HG03521 (cell line): ENCODE results near the gene PHF20.
"Not testable (repeated sequence)": the region's sequence is repeated elsewhere in the genome, so short reads cannot be mapped to it uniquely, and the experiment has no call there.

Experiments
- ATAC-seq: cut with Tn5 transposase; IDR thresholded peaks from one replicate; pipeline ENCODE4 v1.9.1; 2021; ENCODE audit warnings: mild to moderate bottlenecking, moderate library complexity; ENCODE audit not compliant: unreplicated experiment

The PHF20 gene

DNA sequence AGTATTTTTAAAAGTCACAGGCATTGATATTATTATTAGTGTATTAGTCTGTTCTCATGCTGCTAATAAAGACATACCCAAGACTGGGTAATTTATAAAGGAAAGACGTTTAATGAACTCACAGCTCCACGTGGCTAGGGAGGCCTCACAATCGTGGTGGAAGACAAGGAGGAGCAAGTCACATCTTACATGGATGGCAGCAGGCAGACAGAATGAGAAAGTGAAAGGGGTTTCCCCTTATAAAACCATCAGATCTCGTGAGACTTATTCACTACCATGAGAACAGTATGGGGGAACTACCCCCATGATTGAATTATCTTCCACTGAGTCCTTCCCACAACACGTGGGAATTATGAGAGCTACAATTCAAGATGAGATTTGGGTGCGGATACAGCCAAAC, 187.5 kb downstream of the PHF20 start:
- not testable (repeated sequence) for ATAC-seq

DNA sequence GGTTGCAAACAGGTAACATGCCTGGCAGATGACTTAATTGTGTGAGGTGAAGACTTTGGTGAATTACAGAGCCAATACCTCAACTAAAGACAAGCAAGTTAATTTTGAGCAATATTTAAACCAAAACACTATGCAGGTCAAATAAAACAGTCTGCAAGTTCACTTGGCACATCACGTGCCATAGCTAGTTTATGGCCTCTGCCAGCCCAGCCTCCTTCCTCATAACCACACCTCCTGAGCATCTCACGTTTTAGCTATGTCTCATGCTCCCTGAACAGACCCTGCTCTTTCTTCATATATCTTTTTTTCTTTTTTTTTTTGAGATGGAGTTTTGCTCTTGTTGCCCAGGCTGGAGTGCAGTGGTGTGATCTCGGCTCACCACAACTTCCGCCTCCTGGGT, 192.1 kb downstream of the PHF20 start:
- ATAC-seq: no peak

DNA sequence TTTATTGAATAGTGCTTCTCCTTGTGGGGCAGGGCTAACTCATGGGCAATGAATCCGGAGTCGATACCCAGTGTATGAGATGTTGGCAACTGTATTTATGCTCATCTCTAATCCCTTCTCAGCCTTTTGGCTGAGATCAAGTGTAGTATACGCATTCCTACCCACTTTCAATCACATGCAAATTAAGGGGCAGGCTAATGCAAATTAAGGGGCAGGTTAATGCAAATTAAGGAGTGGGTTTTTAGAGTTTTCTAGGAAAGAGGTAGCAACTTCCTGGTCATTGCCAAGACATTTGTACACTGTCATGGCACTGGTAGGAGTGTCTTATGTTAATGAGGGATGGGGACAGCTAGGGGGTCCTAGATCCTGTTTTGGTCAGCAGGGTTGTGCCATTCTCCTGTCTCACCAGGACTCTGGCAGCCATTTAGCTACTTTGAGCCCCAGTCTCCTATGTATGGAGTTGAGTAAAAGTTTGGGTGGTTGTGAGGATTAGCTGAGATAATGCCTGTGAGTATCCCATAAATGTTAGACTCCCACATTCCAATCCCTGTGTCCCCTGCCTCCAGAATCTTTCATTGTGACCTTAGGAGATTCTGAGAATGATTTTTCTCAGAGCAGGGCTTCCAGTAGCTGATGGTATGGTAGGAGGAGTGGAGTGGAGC, 196.3 kb downstream of the PHF20 start, which contains the start of gene CNBD2:
TSS of gene CNBD2 (plus strand) at position 612 of the 662 bp plus-strand sequence. CDS start 173 bp downstream, outside the sequence.
- ATAC-seq: no peak

DNA sequence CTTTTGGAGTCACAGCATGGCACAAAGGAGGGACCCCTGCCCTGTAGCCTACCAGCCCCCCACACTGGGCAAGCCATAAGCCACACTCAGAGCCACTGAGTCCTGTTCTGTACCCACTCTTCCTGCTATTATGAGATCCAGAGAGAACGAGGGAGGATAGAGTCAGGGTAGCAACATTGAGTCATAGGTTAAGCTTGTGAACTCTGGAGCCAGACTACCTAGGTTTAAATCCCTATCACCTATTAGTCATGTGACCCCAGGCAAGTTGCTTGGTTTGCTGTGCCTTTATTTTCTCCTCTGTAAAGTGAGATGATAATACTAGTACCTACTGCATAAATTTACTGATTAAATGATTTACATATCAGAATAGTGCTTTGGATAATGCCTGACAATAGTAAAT, 197.1 kb downstream of the PHF20 start:
- ATAC-seq: no peak

DNA sequence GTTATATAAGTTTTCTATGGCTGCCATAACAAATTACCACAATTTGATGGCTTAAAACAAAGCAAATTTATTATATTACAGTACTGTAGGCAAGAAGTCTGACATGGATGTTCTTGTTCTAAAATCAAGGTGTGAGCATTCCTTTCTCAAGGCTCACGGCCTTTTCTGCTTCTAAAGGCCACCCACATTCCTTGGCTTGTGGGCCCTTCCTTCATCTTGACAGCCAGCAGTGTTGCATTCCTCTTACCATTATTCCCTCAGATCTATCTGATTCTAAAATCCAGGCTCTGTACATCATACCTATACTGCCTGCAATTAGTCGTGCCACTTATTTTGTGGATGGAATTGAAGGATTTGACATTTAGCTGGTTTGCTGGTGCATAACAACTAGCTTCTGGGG, 200.2 kb downstream of the PHF20 start:
- no peak for ATAC-seq

DNA sequence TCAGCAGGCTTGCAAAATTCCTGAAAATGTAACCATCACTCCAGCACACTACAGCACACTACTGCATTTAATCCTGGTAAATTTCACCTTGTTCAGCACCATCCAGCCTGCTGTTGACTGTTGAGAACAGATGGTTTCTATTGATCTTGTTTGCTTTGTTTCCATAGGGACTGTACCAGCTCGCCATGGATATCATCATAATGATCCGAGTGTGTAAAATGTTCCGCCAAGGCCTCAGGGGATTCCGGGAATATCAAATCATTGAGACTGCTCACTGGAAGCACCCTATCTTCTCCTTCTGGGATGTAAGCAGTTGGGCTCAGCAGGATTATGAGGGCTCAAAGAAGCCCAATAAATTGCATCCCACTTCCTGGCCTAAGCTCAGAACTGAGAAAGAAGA, 200.6 kb downstream of the PHF20 start:
- ATAC-seq: no peak

DNA sequence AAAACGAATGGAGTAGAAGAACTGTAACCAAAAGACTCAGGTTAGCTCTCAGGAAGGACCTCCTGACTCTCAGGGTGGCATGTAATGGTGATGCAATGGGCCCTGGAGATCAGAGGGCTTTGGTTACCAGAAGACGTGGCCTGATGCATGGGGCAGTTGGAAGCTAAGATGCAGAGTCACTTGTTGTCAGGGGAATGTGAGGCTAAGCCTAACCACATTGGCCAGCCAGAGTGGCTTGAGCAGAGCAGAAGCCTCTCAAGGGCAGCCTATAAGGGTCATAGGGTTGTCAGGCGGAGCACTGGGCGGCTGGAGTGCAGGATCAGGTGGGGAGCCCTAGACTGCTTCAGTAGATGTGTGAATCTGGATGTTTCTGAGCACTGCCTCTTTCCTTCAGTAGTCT, 202.4 kb downstream of the PHF20 start:
- ATAC-seq: no peak

DNA sequence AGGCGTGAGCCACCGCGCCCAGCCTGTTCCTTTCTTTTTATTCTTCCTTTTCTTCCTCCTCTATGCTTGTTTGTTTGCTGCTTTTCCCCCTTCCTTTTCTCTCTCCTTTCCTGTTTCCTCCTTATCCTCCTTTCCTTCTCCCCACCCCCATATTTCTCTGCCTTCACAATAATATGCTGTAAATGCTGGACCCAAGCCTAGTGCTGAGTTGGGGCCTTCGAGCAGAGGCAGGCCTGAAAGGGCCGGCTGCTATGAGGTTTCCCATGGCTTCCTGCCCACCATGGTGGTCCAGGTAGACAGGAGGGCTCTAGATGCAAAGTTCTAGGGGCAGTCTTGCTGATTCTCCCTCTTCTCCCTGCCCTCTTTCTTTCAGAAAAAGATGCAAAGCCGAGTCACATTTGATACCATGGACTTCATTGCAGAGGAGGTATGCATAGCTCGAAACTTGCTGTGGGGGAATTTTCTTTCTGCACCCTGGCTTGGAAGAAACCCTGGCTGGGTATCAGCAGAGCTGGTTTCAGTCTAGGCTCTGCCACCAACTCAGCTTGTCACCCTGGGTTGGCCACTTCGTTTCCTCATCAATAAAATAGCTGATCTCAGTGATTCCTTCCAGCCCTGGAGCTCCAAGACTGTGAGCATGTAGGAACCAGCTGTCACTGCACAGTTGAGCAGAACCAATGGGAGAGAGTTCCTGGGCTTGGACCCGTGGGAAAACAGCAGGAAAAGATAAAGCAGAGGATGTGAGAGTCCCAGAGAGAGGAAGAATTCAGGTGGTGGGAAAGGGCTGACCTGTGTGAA, 204.0 kb downstream of the PHF20 start:
- ATAC-seq: no peak

DNA sequence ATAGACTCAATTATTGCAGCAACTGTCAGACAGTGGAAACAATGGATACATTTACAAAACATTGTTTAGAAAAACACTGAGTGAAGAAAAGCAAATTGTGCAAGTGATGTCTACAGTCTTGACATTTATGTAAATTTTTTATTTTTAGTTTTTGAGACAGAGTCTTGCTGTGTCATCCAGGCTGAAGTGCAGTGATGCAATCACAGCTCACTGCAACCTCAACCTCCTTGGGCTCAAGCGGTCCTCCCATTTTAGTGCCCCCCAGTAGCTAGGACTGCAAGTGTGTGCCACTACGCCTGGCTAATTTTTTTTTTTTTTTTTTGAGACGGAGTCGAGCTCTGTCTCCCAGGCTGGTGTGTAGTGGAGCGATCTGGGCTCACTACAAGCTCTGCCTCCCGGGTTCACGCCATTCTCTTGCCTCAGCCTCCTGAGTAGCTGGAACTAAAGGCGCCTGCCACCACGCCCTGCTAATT, 206.3 kb downstream of the PHF20 start:
- ATAC-seq: no peak

DNA sequence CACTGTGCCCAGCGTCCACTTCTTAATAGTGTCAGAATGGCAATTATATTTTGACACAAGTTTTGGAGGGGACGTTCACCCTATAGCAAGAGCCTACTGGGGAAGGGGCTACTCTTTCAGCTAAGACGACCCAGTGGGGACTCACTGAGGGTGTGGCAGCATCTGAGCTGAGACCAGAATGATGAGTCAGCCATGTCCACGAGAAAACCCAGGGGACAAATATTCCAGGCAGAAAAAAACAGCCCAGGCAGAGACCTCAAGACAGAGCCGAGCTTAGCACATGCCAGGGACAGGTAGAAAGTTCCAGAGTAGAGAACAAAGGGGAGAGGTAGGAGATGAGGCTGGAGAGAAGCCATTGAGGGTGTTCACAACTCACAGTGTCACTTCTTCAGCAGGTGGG, 207.7 kb downstream of the PHF20 start:
- ATAC-seq: no peak

DNA sequence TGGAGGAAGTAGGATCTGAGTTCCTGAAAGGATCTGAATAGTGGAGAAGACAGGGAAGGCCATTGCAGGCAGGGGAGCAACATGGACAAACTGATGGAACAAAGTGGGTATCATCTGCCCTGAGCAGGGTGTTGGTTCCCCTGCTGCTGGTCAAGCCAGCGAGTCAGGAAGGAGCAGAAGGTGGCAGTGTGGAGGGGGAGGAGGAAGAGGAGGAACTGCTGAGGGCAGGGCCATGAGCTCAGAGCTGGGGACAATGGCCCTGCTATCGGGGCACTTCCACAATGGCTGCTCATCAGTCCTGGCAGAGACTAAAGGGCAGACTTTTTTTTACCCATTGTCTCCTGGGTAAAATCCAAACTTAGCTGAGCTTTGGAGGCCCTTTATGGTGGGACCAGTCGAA, 210.2 kb downstream of the PHF20 start:
- ATAC-seq: no peak

DNA sequence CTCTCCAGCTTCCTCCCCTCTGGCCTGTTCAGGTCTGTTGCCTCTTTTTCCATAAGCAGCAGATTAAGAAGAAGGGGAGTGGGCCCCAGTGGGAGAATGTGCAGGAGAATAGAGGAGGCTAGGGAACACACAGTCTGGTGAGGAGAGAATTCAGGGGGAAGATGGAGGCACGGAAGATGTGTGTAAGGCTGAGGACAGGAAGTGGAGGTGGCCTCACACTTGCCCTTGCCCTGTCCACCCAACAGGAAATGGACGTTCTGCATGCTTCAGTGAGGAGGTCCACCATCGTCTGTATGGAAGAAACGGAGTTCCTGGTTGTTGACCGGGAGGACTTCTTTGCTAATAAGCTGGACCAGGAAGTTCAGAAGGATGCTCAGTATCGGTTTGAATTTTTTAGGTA, 212.6 kb downstream of the PHF20 start:
- no peak for ATAC-seq

DNA sequence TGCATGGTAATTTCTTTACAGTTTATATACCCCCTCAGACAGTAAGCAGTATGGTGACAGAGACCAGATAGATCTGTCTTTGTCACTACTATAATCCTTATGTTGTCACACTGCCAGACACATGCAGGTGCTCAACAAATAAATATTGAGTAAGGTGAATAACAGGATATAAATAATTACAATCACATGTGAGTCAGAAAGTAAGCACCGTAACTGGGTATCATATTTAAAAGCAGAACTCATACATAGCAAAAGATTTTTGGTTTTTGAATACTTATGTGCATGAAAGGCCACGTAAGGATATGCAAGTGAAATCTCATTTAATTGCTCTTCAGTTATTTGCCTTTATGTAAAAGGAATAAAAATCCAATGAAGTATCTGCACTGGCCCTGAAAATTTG, 214.0 kb downstream of the PHF20 start:
- no peak for ATAC-seq

DNA sequence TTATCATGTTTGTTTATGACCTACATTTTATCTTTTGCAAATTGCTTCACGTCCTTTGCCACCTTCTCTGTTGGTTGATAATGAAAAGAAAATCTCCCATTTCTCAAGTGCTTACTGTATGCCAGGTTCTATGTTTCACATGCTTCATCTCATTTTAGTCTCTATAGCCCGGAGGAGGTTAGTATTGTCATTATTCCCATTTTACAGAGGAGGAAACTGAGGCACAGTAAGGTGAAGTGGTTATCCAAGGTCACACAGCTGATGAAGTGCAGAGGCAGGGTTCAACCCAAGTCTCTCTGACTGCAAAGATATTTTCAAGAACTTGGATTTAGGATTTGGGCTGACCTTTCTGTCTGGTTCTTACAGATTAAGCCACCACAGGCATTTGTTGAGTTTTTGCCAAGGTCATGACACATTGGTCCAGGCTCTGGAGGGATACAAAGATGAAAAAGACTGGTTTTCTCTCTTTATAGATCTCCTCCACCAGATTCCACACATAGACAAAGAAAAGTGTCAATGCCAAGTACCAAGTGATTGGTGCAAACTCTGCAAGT, 217.2 kb downstream of the PHF20 start:
- no peak for ATAC-seq

DNA sequence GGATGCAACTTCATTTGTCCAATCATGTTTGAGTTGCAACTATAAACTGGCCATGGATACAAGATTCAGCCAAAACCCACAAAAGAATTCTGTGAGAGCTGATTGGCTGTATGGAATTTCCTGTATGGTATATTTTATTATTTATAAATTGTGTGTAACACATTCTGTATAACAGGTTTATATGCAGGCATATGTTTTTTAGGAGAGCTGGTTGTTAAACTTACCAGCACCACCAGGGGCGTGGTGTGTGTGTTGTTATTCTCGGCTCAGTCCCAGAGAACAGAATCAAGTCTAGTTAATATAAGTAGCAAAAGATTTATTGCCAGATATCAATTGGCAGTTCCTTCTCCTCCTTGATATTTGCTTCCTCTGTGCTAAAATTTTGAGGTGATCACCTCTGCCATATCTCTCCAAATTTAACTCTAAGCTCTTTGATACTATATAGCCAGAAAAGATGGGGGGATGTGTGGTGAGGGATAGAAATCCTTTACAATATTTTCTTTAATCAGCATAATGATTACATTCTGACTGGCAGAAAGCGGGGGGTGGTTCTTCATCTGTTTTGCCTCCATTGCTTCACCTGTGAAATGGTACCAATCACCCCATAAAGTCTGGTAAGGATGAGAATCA, 219.4 kb downstream of the PHF20 start:
- no peak for ATAC-seq

DNA sequence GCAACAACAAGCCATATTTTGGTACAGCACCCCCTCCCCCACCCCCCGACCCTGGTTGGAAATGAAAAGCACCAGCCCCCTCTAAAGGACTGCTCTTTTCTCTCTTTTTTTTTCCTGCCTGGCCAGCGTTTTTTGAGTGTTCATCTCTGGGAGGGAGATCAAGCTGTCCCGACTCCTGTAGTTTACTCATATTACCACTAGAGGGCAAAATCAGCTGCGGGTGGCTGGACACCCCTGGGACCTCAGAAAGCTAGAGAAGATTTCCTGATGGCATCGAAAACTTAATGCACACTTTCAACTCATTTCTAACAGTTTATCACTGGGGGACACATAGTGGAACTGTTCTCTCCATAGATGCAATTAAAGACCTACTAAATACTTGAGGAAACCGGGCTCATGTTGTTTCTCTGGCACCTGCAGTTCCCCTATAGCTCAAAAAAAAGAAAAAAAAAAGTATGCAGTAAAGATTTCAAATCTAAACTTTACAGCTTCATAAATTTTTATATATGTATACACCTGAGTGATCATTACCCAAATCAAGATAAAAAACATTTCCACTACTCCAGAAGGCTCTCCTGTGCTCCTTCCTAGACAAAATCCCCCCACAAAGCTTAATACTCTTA, 221.0 kb downstream of the PHF20 start:
- ATAC-seq: no peak

DNA sequence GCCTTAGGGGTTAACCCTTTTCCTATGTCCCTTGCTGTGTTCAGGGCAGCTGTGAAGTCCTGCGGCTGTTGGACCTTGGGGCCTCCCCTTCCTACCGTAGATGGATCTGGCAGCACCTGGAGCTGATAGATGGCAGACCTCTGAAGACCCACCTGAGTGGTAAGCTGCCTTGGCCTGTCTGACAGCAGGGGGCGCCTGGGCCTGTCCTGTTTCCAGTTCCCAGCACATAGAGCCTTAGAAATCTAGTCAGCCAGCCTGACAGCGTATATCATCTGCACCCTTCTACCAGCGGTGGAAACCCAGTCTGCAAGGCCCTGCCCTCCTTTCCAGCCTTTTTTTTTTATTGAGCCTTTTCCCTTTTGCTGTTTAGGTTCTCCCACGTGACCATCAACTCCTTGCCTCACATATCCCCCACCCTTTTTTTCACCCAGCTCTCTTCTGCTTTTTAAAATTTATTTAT, 223.2 kb downstream of the PHF20 start:
- ATAC-seq: no peak

DNA sequence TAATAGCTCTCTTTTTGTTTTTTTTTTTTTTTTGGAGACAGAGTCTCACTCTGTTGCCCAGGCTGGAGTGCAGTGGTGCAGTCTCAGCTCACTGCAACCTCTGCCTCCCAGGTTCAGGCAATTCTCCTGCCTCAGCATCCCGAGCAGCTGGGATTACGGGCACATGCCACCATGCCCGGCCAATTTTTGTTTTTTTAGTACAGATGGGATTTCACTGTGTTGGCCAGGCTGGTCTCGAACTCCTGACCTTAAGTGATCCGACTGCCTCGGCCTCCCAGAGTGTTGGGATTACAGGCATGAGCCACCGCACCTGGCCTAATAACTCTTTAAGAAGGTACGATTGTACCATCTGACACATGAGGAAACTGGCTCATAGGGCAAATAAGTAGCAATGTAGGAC, 224.7 kb downstream of the PHF20 start:
- not testable (repeated sequence) for ATAC-seq
